H1 (cell line): Measurements from ENCODE around the gene MTERF2.
"Not testable (repeated sequence)": the region's sequence is repeated elsewhere in the genome, so short reads cannot be mapped to it uniquely, and the experiment has no call there.

Experiments used
- BRCA1 ChIP-seq: IDR thresholded peaks from 2 replicates; pipeline ENCODE4 v1.6.1; 2012; ENCODE audit warnings: low read depth, low read length, improper control_type of control experiment
- CHD2 ChIP-seq: IDR thresholded peaks from 2 replicates; pipeline ENCODE4 v1.6.1; 2012; ENCODE audit warnings: low read length, improper control_type of control experiment
- CTCF ChIP-seq, 3 experiments: IDR thresholded peaks; 1 replicate in 2 of 3; 2 replicates in 1 of 3; pipeline versions ENCODE4 v1.5.1 to v1.6.1; 2011; ENCODE audit warnings: low read length in 3 of 3, mild to moderate bottlenecking in 3 of 3, inconsistent platforms in 2 of 3, low read depth in 1 of 3, moderate library complexity in 1 of 3; ENCODE audit not compliant: insufficient read depth in 1 of 3; ENCODE audit errors: control extremely low read depth in 1 of 3
- GABPA ChIP-seq: IDR thresholded peaks from 2 replicates; pipeline ENCODE4 v1.6.1; 2011; ENCODE audit warnings: mild to moderate bottlenecking, low read length, moderate library complexity, borderline replicate concordance; ENCODE audit not compliant: insufficient read depth
- JUN ChIP-seq: IDR thresholded peaks from 2 replicates; pipeline ENCODE4 v1.6.1; 2011; ENCODE audit warnings: low read depth, mild to moderate bottlenecking, improper control_type of control experiment, low read length
- JUND ChIP-seq: IDR thresholded peaks from 2 replicates; pipeline ENCODE4 v1.6.1; 2011; ENCODE audit warnings: mild to moderate bottlenecking, improper control_type of control experiment, low read length
- POLR2A ChIP-seq, 2 experiments: IDR thresholded peaks; 1 replicate in 1 of 2; 2 replicates in 1 of 2; pipeline ENCODE4 v1.6.1; 2011; ENCODE audit warnings: low read depth in 2 of 2, low read length in 2 of 2, mild to moderate bottlenecking in 2 of 2; ENCODE audit errors: control extremely low read depth in 1 of 2
- POLR2AphosphoS5 ChIP-seq: IDR thresholded peaks from 2 replicates; pipeline ENCODE4 v1.6.1; 2011; ENCODE audit warnings: low read depth, low read length
- RAD21 ChIP-seq, 2 experiments: IDR thresholded peaks in 1 of 2; conservative IDR thresholded peaks in 1 of 2; 2 replicates each; pipeline ENCODE4 v1.6.1; 2011; ENCODE audit warnings: low read depth in 2 of 2, low read length in 2 of 2, improper control_type of control experiment in 1 of 2, inconsistent platforms in 1 of 2, mild to moderate bottlenecking in 1 of 2, moderate library complexity in 1 of 2
- SP1 ChIP-seq: IDR thresholded peaks from 2 replicates; pipeline ENCODE4 v1.6.1; 2011; ENCODE audit warnings: low read depth, low read length
- SP2 ChIP-seq: IDR thresholded peaks from 2 replicates; pipeline ENCODE4 v1.6.1; 2012; ENCODE audit warnings: mild to moderate bottlenecking, low read length, inconsistent platforms

GRCh38 chr12:106996102-106996501, 9.2 kb upstream of the MTERF2 start:
- TF ChIP-seq BRCA1; JUND; SP2; RAD21 (IDR thresholded peaks at IDR 0.05 in 1 of 2, conservative IDR thresholded peaks at IDR 0.05 in 1 of 2; ENCODE audit: low read depth in 2 of 2, low read length in 2 of 2); POLR2A (IDR thresholded peaks at IDR 0.05; ENCODE audit: control extremely low read depth in 1 of 2, low read depth in 2 of 2, low read length in 2 of 2); POLR2AphosphoS5; JUN; SP1; CHD2; CTCF (IDR thresholded peaks at IDR 0.05; ENCODE audit: control extremely low read depth in 1 of 3, insufficient read depth in 1 of 3, low read depth in 1 of 3, low read length in 3 of 3); GABPA: not testable (repeated sequence)
